ENCODE results near the gene CNTRL.

DNA sequence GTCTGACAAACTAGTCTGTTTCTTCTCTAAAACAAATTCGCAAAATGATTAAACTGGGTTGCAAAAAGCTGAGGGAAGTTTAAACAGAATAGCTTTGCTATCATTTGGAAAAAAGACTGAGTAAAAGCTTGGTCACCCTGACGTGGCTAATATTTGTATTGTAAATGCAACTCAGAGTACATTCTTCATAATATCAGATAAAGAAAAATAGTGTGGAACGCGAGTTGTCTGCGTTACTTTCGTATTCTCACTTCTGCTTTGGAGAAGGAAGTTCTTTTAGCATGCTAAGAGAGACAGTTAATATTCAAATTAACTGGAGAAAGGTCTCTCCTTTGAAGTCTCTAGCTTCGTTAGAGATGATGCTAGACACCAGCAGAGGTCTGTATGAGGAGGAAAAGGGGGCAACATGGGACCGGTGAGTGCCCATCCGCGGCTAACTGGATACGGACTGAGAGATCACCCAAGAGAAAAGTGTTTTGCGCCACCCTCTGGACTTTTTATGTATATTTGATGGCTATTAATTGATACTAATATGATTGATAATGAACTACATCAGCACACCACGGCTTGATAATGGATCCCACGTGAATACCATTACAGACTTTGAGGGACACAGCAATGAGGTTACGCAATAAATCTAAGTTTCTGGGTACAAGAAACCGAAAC, 2.9 kb upstream of the CNTRL start:
- TF ChIP-seq CTCF (IDR thresholded peaks at IDR 0.05), result peak; percentile 27
- TF ChIP-seq YY1 (IDR thresholded peaks at IDR 0.05; ENCODE audit: low read depth), result no peak
- no peak for TF ChIP-seq EZH2phosphoT487 (IDR thresholded peaks at IDR 0.05; ENCODE audit: borderline replicate concordance, low read depth)
- TF ChIP-seq RFX5 (IDR thresholded peaks at IDR 0.05; ENCODE audit: low read length), result no peak
- no peak for TF ChIP-seq FOSL2 (IDR thresholded peaks at IDR 0.05; ENCODE audit: borderline replicate concordance, low read depth)
- TF ChIP-seq REST (IDR thresholded peaks at IDR 0.05; ENCODE audit: low read depth, low read length), result no peak
- no peak for TF ChIP-seq TCF12 (IDR thresholded peaks at IDR 0.05)
- TF ChIP-seq NFIC (IDR thresholded peaks at IDR 0.05; ENCODE audit: borderline replicate concordance), result no peak
- no peak for TF ChIP-seq RAD21 (IDR thresholded peaks at IDR 0.05; ENCODE audit: low read length)
- no peak for TF ChIP-seq CHD2 (IDR thresholded peaks at IDR 0.05; ENCODE audit: low read length, partially characterized antibody)
